Gastroesophageal sphincter (tissue), 3 donors: ENCODE measurements around the gene FHL1.

ENCODE experiments used
- CTCF ChIP-seq, 4 experiments: fragments of 200-600 bp in 2 of 4; fragments of 450-650 bp in 2 of 4; sonication (generic) in 1 of 4; IDR thresholded peaks; one replicate each; pipeline ENCODE4 v1.5.1; 2017 to 2019; ENCODE audit warnings: antibody characterized with exemption in 4 of 4, mild to moderate bottlenecking in 2 of 4, moderate library complexity in 2 of 4
- POLR2AphosphoS5 ChIP-seq: sonication (generic); formaldehyde crosslinking; IDR thresholded peaks from one replicate; pipeline ENCODE4 v1.6.1; 2017; ENCODE audit warnings: antibody characterized with exemption

- TF ChIP-seq CTCF (IDR thresholded peaks at IDR 0.05) = no peak
- TF ChIP-seq POLR2AphosphoS5 = no peak
Observed at GRCh38 chrX:136195247-136195646, 47.9 kb downstream of the FHL1 start.
